Measurements from ENCODE around the gene DIDO1.

Gene DIDO1

DNA sequence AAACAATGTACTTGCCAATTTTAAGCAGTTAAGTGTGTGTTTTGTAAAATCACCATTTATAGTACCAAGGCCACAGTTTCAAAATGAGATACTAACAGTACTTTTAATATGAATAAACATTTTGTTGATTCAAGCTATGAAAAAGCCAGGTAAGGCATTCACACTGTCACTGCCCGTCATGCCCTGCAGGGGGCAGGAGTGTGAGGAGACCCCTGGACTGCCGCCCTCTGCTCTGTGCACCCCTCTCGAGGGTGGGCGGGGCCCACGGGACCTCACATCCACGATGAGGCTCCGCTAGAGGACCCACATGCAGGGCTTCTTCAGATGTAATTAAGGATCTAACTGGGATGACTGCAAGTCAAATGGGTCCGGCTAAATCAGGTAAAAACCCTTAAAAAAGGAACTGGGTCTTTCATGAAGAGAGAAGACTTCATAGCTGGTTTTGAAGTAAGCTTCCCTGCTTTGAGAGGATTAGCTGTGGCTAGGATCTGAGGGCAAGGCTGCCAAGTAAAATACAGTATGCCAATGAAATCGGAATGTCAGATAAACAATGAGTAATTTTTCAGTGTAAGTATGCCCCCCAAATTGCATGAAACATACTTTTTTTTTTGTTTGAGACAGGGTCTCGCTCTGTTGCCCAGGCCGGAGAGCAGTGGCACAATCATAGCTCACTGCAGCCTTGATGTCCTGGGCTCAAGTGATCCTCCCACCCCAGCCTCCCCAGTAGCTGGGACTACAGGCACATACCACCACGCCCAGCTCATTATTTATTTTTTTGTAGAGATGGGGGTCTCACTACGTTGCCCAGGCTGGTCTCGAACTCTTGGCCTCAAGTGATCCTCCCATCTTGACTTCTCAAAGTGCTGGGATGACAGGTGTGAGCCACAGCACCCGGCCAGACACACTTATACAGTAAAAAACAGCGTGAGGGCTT is 18.7 kb downstream of the DIDO1 start:
- DNase-seq, result peak; percentile 52

DNA sequence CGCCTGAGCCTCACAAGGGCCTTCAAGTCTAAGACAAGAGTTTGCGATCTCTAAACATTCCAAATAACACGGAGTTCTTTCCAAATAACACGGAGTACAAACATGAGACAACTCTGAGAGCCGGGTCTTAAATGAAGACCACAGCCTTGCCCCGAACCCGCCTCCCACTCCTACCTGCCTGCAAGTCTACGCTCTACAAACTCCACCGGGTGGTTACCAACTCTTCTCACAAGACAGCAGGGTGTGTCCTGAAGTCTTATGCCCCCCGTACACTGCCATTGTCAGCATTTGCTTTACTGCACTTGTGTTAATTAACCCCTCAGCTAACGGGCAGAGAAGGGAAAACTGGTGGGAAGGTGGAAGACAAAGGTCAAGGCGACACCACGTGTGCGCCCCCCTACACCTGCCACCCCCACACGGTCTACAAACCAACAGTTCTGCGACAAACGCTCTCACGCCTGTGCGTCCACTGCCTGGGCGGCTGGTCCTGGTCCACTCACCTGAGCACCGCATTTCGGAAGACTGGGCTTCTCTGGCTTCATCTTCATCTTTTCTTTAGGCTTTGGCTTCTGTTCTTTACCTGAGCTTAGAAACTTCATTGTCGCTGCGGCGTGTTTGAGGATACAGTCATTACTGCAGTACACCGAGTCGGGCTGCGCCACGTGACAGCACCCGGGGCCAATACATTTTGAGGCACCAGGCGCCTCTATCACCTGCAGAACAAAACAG is 19.5 kb downstream of the DIDO1 start:
- DNase-seq, result no peak

DNA sequence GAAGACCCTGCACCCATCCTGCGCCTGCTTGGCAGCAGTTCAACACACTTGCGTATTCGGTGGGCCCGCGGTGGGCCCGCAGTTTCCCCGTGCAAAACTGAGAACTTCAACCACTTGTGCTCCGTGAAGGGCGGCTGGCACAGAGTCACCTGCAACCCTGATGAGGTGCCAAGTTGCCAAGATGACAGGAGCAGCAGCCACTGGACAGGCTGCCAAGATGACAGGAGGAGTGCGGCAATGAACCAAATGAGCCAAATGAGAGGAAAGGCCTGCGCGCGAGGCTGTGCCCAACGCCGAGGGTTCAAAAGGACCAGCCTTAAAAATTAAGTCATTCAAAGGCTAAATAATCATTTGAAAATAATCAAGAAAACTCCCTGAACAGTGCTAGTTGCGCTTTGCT is 20.1 kb downstream of the DIDO1 start:
- DNase-seq, result no peak

DNA sequence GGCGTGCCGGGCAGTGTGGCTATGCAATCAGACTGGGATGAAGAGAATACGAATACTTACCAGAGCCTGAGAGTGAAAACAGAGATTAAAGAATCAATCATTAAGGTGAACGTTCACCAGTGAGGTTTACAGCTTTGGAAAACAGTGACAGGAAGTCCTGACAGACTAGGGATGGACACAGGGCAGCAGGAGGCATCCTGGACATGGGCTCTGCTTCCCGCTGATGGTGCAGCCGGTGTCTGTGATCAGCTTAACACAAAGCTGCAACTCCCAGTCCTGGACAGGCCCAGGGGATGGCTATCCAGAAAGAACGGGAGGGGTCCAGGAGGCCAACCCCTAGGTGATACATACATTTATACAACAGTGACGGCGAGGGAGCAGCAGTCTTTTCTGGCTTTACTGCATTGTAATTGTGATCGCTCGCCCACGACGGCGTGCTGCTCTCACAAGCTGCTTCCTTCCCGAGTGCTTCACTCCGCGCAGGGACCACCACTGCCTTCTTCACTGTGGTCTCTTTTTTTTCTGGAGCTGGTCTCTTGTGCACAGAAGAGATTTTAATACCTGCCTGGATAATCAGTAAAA is 20.7 kb downstream of the DIDO1 start:
- no peak for DNase-seq

DNA sequence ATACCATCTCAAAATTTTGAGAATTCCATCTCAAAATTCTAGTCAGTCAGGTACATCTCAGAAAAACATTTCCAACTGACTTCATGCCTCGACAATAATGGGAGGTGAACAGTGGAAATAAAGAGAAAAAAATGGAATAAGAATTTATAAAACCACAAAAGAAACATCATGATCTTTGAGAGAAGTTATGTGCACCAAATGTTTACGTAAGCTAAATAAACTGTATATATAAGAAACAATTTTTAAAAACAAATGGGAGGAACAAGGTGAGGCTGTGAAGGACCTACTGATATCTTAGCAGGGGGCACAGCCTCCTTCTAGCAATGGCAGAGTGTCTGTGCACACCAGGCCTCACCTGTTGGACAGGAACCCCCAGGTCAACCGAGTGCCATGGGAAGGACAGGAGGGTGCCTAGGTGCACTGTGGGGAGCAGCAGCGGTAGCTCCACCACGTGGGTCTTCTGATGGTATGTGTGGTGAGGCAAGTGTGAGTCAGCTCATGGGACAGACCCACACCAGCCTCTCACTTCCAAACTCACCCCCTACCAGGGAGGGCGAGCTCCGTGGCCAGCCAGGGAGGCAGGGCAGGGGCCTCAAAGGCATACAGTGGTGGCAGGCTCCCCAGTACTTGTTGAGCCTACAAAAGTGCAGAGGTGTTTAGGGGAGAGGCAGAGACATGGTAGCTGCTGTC is 23.2 kb downstream of the DIDO1 start:
- DNase-seq, result peak; percentile 22

DNA sequence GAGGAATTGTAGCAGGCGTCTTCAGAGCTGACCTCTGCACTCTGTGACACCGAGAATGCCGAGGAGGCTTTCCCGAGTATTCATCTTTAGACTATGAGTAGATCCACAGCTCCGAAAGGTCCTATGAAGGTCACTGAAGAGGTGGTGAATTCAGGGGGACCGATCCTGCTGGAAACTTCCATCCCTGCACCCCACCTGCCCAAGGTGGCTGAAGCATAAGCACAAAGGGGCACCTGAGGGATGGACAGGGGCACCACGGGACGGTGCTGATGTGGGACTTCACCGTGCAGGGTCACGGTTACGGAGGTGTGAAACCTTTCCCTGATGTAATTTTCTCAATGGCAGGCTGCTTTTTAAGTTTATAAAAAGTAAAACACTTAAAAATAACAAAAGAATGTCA is 24.4 kb downstream of the DIDO1 start:
- DNase-seq, result no peak

DNA sequence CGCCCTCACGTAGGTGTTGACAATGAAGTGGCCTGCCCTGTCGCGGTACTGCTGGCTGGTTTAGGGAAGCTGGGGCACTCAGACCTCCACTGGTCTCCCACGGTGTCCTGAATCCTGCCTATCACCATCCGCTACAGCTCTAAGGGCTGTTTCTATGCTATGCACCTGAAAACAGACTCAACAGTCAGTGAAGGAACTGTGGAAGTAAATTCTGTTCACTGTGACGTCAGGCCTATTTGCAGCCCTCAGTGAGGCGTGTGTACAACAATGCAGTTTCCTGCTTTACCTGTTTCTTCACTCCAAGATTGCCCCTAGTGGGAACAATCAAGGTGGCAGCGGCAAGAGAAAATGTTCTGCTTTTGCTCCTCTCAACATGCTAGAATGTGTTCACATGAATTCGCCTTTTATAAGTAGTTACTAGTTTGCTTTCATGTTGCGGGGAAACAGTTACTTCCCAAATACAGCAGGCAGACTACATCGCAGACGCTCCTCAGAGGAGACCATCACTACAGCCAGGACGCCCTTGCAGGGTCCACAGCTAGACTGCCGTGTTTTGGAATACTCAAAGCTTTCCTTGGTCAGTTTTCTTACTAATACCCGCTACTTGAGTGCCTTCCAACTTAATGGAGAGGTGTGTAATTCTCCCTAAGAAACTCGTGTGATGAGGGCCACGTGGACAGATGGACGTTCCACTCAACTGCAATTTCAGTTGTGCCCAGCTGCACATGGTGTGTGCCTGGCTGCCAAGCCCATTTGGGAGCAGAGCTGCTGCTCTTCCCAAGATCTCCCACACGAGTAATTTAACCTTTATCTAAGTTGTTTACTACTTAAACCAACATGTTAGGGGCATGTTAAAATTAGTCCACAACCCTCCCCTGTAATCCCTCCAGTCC is 25.4 kb downstream of the DIDO1 start:
- no peak for DNase-seq

DNA sequence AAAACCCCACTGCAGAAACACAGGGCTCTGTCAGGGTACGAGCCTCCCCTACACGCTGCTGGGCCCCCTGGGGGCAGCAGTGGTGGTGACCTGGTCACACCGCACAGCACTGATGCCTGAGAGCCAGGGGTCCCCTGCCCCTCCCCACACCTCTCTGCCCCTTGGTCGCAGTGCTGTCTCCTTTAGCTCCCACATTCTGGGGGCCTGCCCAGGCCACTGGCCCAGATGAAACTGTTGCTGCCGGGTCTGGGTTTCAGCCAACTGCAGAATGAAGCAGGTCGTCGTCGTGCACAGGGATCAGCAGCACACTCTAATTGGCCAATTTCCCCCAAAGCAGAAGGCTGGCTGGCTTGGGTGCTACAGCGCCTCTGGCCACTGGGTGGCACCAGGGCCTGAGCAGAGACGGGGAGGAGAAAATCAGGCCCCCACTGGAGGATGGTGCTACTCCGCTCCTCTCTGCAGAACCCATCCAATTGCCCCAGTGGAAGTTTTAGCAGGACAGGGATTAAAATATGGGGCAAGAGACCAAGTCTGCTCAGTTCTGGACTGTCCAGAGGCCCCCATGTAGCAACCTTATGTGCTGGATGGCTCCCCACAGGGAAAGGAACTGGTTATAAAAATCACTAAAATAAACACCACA is 26.1 kb downstream of the DIDO1 start:
- DNase-seq, result peak; percentile 83

DNA sequence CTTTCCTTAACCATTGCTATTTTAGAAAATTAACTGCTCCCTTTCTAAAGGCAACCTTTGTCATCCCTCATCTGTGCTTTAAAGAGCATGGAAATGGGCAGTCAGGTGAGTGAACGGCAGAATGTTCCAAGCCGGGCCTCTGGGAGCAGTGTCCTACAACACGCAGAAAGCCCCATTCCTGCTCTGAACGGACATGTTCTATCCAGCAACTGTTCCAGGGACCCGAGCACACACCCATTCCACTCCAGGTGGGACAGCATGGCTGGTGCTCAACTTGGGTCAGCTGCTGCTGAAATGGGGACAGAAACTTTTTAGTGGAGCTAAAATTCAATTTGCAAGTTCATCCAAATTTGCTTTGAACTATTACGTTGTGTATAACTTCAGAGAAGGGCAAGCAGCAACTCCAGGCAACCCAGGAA is 26.7 kb downstream of the DIDO1 start:
- DNase-seq, result no peak

DNA sequence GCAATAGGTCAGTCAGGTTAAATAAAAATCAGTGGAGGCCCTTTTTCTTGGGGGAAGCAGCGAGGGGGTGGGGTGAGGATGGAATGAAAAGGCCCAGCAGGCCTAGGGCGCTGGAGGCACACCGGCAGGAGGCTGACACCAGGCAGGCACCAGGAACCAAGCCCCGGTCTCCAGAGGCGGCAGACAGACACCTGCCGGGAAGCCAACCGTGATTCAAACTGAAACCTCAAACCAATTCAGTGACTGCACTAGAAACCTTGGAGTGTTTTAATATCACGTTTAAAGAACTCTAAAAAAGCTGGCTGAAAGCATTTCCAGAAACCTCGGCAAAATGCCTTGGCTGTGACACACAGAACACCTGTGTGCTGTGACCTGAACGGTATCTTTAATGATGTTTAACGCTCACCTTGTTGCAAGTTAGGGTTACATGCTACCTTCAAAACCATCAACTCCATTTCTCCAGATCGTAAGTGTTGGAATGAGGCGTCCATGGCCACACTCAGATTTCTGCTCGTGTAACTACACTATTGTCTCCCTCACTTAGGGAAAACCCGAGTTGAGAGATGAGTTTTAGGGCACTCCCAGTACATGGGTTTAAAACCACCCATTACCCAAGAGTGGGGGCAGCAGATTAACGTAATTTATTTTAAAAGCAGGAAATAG is 27.2 kb downstream of the DIDO1 start:
- peak; percentile 63 for DNase-seq

DNA sequence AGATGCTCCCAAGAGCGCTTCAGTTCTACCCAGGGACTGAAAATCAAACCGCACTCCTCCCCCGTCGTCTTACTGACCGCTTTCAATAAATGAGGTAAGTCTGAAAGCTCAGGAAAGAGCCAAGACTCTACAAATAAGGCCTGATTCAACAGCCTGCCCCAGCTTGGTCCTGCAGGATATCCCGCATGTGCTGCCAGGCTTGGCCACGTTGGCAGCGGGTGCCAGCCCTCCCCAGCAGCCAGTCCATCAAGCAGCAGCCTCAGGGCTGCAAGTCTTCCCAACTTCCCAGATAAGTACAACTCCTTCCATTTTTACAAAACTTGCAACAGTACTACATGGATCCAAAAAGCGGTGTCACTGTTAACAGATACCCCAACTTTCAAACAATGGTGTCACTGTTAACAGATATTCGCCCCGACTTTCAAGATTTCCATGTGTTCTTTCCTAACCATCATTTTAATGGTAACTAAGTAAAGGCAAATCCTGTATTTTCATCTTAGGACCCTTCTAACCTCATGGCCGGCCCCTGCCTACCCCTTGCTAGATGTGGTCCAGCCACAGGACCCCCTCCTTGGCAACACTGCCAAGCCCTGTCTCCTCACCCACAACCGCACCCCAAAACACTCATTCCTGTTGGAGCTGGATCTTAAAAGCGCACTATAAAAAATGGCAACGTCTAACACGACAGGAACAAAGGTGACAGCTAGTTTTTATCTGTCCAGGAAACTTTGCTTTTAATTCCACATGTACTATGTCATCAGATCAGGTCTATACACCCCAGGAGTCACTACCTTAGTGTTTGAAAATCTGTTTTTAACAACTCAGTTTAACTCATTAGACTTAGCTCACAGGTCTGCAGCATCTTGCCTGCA is 28.0 kb downstream of the DIDO1 start:
- DNase-seq, result no peak

DNA sequence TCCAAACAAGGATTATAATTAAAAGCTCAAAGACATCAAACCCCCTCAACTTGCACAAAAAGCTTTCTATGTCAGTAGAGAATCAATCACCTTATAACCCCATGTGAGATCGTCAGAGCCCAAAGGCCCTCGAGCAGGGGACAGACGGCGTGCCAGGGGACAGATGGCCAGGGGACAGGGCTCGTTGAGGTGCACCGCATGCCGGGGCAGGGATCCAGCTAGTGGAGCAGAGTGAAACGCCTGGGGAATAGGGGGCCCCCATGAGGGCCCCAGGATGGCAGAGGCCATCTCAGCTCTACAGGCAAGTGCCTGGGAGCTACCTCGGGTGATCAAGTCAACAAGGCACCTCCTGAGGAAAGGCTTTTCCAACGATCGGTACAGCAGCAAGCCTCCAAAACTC is 28.6 kb downstream of the DIDO1 start:
- DNase-seq, result no peak

DNA sequence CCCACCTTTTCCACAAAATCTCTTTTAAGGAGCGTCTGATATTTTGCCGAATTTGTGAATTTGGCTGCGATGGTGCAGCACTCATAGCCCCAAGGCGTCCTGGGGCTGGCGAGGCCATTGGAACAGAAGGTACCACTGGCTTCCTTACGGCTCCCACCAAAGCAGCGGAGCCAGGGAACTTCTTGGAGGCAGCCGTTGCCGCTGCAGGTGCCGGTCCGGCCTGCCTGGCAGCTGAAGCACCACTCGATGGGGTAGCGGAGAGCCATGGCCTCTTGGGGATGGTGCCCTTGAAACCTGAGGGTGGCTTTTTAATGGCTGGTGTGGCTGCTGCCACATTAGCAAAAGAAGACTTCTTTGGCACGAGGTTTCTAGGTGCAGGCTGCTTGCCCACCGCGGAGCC is 29.8 kb downstream of the DIDO1 start:
- no peak for DNase-seq

DNA sequence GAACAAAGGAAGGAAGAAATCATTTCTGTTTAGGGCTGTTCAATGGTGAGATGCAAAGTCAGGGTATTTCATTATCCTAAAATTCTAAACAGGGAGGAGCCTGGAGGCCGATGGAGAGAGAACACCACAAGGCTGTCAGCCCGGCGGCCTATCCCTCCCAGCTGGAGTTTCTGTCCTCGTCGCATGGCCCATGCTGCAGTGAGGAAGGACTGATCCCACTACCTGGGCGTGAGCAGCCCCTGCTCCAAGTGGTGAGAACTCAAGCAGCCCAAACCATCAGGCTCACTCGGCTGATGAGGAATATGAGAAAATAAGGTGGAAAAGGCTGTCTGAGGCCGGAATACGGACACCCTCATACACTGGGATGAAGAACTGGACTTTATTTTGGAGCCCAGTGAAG is 30.8 kb downstream of the DIDO1 start:
- DNase-seq, result no peak

DNA sequence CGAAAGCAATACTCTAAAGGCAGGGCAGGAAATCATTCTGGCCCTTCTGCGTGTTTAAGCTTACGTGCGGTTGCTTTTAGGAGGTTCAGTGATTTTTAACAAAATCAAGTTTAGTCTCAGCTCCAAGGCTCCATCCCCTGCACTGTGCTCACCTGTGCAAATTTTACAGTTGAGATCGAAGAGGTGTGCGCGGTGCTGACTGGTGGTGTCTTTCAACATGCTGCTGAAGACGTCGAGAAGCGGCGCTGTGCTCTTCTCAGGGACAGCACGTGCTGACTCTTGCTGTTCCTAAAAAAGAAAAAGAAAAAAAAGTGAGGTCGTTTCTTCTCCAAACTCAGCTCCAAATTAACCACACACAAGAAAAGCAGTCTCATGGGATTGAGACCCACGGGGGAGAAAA is 32.0 kb downstream of the DIDO1 start:
- DNase-seq, result no peak

DNA sequence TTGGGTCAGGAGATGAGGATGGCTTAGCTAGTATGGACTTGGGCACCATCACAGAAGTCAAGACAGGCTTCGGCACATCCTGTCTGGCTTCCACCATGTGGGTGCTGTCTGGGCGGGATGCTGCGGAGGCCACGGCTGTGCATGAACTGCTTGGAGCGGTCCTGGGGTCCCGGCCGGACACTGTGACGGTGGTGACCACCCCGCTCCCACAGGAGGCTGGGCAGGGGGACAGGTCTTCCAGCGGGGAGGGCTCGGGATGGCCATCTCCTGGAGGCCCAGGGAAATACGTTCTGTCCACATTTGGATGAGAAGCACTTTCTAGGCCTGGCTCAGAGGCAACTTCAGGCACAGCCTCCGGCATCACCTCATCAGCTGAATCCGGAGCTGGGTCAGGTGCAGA is 32.6 kb downstream of the DIDO1 start:
- DNase-seq, result no peak

DNA sequence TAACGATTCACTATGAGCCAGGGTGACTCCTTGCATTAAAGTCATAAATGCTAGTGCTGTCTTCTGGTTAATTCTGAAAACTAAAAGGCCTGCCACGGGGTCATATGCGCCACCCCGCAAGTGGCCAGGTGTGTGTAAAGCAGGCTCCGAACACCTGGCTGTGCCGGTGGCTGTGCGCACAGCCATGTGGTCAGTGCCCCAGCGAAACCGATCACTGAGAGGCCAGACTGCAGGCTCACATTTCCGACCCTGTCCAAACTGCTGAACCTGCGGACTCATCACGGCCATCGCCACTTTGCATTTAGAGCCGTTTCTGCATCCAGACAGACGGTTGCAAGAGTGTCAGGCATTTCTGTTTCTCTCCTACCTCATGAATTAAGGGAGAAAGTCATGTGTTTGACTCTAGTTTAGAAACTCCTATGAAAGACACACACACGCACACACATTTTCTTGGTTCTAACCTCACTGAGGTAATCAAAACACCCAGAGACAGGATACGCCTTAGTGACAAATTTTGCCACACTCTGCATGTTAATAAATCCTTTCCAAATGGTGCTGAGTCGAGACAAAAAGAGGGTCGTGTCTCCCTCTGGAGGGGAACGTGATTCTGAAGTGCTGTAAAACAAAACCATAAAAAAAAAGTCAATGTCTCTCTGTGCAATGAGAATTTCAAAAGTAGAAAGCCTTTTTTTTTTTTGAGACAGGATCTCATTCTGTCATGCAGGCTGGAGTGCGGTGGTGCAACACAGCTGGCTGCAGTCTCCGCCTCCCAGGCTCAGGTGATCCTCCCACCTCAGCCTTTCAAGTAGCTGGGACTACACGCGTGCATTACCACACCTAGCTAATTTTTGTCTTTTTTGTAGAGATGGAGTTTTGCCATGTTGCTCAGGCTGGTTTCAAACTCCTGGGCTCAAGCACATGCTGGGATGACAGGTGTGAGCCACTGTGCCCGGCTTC is 33.7 kb downstream of the DIDO1 start:
- peak; percentile 42 for DNase-seq

DNA sequence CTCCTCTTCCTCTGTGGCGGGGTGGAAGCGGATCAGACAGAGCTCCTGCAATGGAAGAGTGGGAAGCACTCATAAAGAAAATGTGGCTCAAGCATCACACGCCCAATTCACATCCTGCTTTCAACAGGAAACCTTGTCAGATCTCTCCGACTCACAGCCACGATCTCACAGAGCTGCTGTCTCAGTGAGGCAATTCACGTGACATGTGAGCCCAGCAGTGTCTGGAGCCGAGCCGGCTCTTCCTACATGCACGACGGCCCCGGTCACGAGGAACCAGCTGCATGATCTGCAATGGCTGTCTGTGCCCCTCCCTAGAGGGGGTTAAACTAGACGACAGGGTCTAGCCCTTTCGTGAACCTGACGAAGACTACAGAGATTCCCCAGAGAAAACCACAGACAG is 35.2 kb downstream of the DIDO1 start:
- DNase-seq, result peak; percentile 43

DNA sequence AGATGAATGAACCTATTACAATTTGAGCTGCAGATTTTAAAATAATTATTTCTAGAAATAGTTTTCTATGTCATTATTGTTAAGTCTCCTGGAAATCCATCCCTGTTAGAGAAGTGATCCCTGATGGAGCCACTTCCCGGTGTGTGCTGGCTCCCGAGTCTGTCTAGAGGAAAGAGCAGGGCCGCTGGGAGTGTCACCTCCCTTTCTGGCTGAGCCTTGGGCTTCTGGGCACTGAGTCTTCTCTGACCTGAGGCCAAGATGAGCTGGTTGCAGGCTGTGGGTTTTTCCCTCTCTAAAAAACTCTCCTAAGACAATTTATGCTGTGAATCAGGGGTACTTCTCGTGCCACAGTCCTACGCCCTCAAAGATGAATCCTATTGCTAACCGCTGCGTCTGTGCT is 35.9 kb downstream of the DIDO1 start:
- no peak for DNase-seq
